ENCODE results near the gene PRICKLE1. TPM values are rescaled to one million over a fixed set of nuclear protein-coding genes. Genes with fewer than 3 reads are reported as not detected.

The PRICKLE1 gene
- total RNA-seq, 1 experiment from 2014 or later, result 14.1 TPM

DNA sequence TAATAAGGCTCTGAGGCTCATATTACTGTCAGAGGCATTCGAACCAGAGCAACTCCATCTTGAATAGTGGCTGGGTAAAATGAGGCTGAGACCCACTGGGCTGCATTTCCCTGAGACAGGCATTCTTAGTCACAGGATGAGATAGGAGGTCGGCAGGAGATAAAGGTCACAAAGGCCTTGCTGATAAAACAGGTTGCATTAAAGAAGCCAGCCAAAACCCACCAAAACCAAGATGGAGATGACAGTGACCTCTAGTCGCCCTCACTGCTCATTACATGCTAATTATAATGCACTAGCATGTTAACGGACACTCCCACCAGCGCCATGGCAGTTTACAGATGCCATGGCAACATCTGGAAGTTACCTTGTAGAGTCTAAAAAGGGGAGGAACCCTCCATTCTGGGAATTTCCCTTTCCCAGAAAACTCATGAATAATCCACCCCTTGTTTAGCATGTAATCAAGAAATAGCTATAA is 18.1 kb upstream of the PRICKLE1 start:
- no peaks in the 10 kb centered on the region for H3K36me3 Mint-ChIP-seq (ENCODE audit: insufficient read depth, unreplicated experiment)
- no TSS peak for BruUV-seq (replicated peaks)
- DNase-seq (ENCODE audit: unreplicated experiment), result no peak
- H3K9me3 Mint-ChIP-seq (ENCODE audit: unreplicated experiment), result no peaks in the 10 kb centered on the region
- no peak overlapping the region for H3K4me3 Mint-ChIP-seq (ENCODE audit: unreplicated experiment)
- TF ChIP-seq, protein P1, sequence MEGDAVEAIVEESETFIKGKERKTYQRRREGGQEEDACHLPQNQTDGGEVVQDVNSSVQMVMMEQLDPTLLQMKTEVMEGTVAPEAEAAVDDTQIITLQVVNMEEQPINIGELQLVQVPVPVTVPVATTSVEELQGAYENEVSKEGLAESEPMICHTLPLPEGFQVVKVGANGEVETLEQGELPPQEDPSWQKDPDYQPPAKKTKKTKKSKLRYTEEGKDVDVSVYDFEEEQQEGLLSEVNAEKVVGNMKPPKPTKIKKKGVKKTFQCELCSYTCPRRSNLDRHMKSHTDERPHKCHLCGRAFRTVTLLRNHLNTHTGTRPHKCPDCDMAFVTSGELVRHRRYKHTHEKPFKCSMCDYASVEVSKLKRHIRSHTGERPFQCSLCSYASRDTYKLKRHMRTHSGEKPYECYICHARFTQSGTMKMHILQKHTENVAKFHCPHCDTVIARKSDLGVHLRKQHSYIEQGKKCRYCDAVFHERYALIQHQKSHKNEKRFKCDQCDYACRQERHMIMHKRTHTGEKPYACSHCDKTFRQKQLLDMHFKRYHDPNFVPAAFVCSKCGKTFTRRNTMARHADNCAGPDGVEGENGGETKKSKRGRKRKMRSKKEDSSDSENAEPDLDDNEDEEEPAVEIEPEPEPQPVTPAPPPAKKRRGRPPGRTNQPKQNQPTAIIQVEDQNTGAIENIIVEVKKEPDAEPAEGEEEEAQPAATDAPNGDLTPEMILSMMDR (IDR thresholded peaks at IDR 0.05; ENCODE audit: unreplicated experiment), result no peak
- H3K4me1 Mint-ChIP-seq (ENCODE audit: insufficient read depth, unreplicated experiment), result no peaks in the 10 kb centered on the region
- no peaks in the 10 kb centered on the region for H3K27me3 Mint-ChIP-seq (ENCODE audit: insufficient read depth, unreplicated experiment)
- intact Hi-C loops (cut with micrococcal nuclease), result no loop called here
- POLR2A ChIA-PET, result no interaction called here
- no peak overlapping the region for H3K27ac Mint-ChIP-seq (ENCODE audit: low read depth, unreplicated experiment)
- CTCF ChIA-PET, result no interaction called here

DNA sequence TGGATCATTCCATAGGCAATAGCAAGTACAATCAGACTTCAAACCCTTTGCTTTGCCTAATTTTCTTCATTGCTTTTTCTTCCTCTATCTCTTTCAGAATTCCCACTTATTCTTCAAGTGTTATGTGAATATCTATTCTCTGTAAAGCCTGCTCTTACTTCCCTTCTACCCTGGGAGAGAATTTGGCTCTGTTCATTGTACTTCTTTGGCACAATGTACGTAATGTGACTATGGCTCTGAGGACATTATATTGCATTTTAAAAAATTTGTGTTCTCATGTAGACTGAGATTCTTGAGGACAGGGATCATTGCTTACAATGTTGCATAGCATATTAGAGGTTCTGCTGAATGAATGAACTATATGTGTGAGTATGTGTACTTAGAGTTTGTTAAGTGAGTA is 16.9 kb upstream of the PRICKLE1 start:
- CTCF ChIA-PET, result no interaction called here
- POLR2A ChIA-PET, result no interaction called here
- Mint-ChIP-seq H3K4me3 (ENCODE audit: unreplicated experiment) (no peak overlapping the region), H3K27ac (ENCODE audit: low read depth, unreplicated experiment) (no peak overlapping the region), H3K9me3 (ENCODE audit: unreplicated experiment) (no peaks in the 10 kb centered on the region), H3K27me3 (ENCODE audit: insufficient read depth, unreplicated experiment) (no peaks in the 10 kb centered on the region), H3K4me1 (ENCODE audit: insufficient read depth, unreplicated experiment) (no peaks in the 10 kb centered on the region), H3K36me3 (ENCODE audit: insufficient read depth, unreplicated experiment) (no peaks in the 10 kb centered on the region)
- intact Hi-C loops (cut with micrococcal nuclease), result no loop called here
- TF ChIP-seq, protein P1 (IDR thresholded peaks at IDR 0.05; ENCODE audit: unreplicated experiment), result no peak
- no peak for DNase-seq (ENCODE audit: unreplicated experiment)
- no TSS peak for BruUV-seq (replicated peaks)

DNA sequence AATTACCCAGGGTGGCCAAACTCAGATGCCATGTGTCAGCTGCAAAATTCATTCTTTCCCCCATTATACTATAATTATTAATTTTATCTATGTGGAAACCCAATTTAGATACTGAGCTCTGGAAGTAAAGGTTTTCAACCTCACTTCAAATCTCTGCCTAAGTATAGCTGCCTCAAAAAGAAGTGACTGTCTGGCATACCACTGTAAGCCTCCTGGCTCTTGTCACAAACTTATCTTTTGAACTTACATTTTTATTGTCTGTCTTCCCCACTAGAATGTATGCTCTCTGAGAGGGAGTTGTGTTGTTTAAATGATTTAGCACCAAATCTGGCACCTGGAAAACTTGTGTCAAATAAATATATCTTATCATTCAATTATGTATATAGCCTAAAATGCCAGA is 16.1 kb upstream of the PRICKLE1 start:
- Mint-ChIP-seq H3K36me3 (ENCODE audit: insufficient read depth, unreplicated experiment) (no peaks in the 10 kb centered on the region), H3K9me3 (ENCODE audit: unreplicated experiment) (no peaks in the 10 kb centered on the region)
- no TSS peak for BruUV-seq (replicated peaks)

DNA sequence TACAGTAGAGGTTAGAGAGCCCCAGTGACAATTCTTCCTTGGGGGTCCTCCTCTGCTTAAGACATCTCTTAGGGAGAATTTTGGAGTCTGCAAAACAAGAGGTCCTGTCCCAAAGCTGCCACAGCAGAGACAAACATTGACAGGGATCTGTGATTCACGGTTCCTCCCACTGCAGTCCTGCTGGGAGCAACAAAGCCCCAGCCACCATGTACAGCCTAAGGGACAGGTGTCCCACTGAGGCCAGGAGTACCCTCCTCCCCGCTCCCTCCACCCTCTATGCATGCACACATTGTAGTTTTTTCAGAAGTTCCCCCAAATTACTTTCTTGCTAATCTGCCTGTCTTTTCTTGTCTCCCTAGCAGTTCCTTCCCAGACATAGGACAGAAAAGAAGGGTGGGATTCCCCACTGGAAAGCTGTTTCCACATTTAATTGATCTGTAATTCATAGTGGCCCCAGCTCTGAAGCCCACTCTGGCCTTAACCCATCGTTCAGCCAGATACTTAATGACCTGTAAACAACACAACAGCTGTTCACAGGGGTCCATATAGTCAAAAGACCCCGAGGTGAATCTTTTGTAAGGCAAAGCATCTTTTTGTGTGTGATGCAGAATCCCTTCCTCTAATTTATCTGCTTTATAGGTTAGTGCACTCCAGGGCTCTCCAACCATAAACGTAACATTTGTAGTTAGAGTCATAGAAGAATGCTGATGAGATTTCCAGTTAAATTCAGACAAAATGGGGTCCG is 13.9 kb upstream of the PRICKLE1 start:
- no peak for DNase-seq (ENCODE audit: unreplicated experiment)
- Mint-ChIP-seq H3K4me3 (ENCODE audit: unreplicated experiment) (no peak overlapping the region), H3K27me3 (ENCODE audit: insufficient read depth, unreplicated experiment) (no peaks in the 10 kb centered on the region), H3K4me1 (ENCODE audit: insufficient read depth, unreplicated experiment) (no peaks in the 10 kb centered on the region), H3K36me3 (ENCODE audit: insufficient read depth, unreplicated experiment) (no peaks in the 10 kb centered on the region), H3K27ac (ENCODE audit: low read depth, unreplicated experiment) (no peak overlapping the region), H3K9me3 (ENCODE audit: unreplicated experiment) (no peaks in the 10 kb centered on the region)
- no TSS peak for BruUV-seq (replicated peaks)
- POLR2A ChIA-PET, result no interaction called here
- intact Hi-C loops (cut with micrococcal nuclease), result no loop called here
- CTCF ChIA-PET, result interaction anchor here (0.7 kb wide), 2 partner anchors 34 to 107 kb away, joined by 3 read pairs; no protein-coding TSS in a partner anchor
- TF ChIP-seq, protein P1 (IDR thresholded peaks at IDR 0.05; ENCODE audit: unreplicated experiment), result no peak

More for the DNA sequence above, 16.1 kb upstream of the PRICKLE1 start:
- POLR2A ChIA-PET, result no interaction called here
- Mint-ChIP-seq H3K27ac (ENCODE audit: low read depth, unreplicated experiment) (no peak overlapping the region), H3K4me3 (ENCODE audit: unreplicated experiment) (no peak overlapping the region), H3K27me3 (ENCODE audit: insufficient read depth, unreplicated experiment) (no peaks in the 10 kb centered on the region), H3K4me1 (ENCODE audit: insufficient read depth, unreplicated experiment) (no peaks in the 10 kb centered on the region)
- CTCF ChIA-PET, result interaction anchor here (0.6 kb wide), 1 partner anchor 268 kb away, joined by 3 read pairs; no protein-coding TSS in a partner anchor
- DNase-seq (ENCODE audit: unreplicated experiment), result no peak
- intact Hi-C loops (cut with micrococcal nuclease), result no loop called here
- TF ChIP-seq, protein P1 (IDR thresholded peaks at IDR 0.05; ENCODE audit: unreplicated experiment), result no peak
